Measurements from ENCODE around the gene ANKRD13B. TPM values are rescaled to one million over a fixed set of nuclear protein-coding genes. Genes with fewer than 3 reads are reported as not detected.

Gene ANKRD13B
- total and polyA plus RNA-seq, 2 of the 13 experiments (the other 11 are each of a cell fraction or from before 2014, with no cell fraction given), result 1.7 to 1.8 TPM

DNA sequence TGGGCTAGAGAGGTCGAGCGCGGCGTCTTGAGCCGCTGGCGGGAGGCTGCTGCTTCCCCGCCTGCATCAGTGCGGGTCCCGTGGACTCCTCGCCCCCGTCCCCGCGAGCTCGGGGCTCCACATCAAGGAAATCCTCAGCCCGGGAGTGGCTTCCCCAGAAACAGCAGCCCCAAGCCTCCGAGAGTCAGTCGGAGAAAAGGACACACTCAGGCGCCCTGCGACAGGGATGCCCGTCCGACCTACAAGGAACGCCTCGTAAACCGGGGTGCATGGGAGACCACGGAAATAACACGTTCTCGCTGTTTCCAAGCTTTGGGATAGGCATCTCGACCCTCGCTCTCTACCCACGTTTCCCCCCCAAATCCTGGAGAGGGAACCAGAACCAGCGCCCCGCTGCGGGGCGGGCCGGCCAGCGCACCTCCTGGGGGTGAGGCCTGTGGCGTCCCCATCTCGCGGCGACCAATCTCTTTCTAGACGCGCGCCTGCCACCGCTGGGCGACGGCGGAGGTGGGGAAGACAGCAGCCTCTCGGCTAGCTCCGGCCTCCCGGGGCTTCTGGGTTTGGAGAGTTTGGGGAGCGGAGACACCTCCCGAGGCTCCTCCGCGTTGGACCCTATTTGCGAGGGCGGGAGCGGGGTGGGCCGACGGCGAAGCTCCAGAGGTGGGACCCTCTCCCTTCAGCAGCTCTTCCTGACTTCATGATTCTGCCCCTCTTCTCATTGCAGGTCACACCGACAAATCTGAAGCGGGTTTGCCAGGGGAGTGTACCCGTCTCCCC lies 25.2 kb upstream of the ANKRD13B start (continued):
- TF ChIP-seq ZNF777 (CRISPR knock-in tag; IDR thresholded peaks at IDR 0.05), result peak; percentile 66; the same call in 1 of the 2 replicates
- TF ChIP-seq, protein P1, sequence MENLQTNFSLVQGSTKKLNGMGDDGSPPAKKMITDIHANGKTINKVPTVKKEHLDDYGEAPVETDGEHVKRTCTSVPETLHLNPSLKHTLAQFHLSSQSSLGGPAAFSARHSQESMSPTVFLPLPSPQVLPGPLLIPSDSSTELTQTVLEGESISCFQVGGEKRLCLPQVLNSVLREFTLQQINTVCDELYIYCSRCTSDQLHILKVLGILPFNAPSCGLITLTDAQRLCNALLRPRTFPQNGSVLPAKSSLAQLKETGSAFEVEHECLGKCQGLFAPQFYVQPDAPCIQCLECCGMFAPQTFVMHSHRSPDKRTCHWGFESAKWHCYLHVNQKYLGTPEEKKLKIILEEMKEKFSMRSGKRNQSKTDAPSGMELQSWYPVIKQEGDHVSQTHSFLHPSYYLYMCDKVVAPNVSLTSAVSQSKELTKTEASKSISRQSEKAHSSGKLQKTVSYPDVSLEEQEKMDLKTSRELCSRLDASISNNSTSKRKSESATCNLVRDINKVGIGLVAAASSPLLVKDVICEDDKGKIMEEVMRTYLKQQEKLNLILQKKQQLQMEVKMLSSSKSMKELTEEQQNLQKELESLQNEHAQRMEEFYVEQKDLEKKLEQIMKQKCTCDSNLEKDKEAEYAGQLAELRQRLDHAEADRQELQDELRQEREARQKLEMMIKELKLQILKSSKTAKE (CRISPR knock-in tag; IDR thresholded peaks at IDR 0.05; ENCODE audit: borderline replicate concordance), result peak; percentile 31; the same call in 1 of the 2 replicates
- TF ChIP-seq HCFC1 (IDR thresholded peaks at IDR 0.05; ENCODE audit: low read depth, low read length), result no peak
- TF ChIP-seq ZNF678 (CRISPR knock-in tag; IDR thresholded peaks at IDR 0.05), result no peak
- TF ChIP-seq ZFP36L2 (CRISPR knock-in tag; IDR thresholded peaks at IDR 0.05), result no peak
- peak; percentile 39; the same call in 1 of the 2 replicates for TF ChIP-seq ZNF879 (CRISPR knock-in tag; IDR thresholded peaks at IDR 0.05)
- TF ChIP-seq RBFOX2 (IDR thresholded peaks at IDR 0.05; ENCODE audit: low read depth, low read length), result peak; percentile 48; the same call in 1 of the 2 replicates
- TF ChIP-seq ZNF207 (IDR thresholded peaks at IDR 0.05; ENCODE audit: borderline replicate concordance), result no peak
- 0 out of 2 replicates have a peak, but pooled peaks have one; percentile 8 for TF ChIP-seq BCL6 (CRISPR knock-in tag; IDR thresholded peaks at IDR 0.05)
- TF ChIP-seq ZNF780A (CRISPR knock-in tag; IDR thresholded peaks at IDR 0.05), result 0 out of 2 replicates have a peak, but pooled peaks have one; percentile 70
- no peak for TF ChIP-seq ZBTB7B (CRISPR knock-in tag; IDR thresholded peaks at IDR 0.05)
- TF ChIP-seq FOXC1 (CRISPR knock-in tag; IDR thresholded peaks at IDR 0.05; ENCODE audit: borderline replicate concordance), result peak; percentile 41; the same call in 1 of the 2 replicates
- no peak for TF ChIP-seq MED1 (CRISPR knock-in tag; IDR thresholded peaks at IDR 0.05)
- TF ChIP-seq, protein P2, sequence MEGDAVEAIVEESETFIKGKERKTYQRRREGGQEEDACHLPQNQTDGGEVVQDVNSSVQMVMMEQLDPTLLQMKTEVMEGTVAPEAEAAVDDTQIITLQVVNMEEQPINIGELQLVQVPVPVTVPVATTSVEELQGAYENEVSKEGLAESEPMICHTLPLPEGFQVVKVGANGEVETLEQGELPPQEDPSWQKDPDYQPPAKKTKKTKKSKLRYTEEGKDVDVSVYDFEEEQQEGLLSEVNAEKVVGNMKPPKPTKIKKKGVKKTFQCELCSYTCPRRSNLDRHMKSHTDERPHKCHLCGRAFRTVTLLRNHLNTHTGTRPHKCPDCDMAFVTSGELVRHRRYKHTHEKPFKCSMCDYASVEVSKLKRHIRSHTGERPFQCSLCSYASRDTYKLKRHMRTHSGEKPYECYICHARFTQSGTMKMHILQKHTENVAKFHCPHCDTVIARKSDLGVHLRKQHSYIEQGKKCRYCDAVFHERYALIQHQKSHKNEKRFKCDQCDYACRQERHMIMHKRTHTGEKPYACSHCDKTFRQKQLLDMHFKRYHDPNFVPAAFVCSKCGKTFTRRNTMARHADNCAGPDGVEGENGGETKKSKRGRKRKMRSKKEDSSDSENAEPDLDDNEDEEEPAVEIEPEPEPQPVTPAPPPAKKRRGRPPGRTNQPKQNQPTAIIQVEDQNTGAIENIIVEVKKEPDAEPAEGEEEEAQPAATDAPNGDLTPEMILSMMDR (CRISPR knock-in tag; IDR thresholded peaks at IDR 0.05), result peak; percentile 53
- no peak for TF ChIP-seq FOXP1 (IDR thresholded peaks at IDR 0.05)
- no peak for TF ChIP-seq FOXP1 (CRISPR knock-in tag; IDR thresholded peaks at IDR 0.05)
- 0 out of 2 replicates have a peak, but pooled peaks have one; percentile 31 for TF ChIP-seq NFKB2 (CRISPR knock-in tag; IDR thresholded peaks at IDR 0.05; ENCODE audit: borderline replicate concordance)
- TF ChIP-seq, protein P3, sequence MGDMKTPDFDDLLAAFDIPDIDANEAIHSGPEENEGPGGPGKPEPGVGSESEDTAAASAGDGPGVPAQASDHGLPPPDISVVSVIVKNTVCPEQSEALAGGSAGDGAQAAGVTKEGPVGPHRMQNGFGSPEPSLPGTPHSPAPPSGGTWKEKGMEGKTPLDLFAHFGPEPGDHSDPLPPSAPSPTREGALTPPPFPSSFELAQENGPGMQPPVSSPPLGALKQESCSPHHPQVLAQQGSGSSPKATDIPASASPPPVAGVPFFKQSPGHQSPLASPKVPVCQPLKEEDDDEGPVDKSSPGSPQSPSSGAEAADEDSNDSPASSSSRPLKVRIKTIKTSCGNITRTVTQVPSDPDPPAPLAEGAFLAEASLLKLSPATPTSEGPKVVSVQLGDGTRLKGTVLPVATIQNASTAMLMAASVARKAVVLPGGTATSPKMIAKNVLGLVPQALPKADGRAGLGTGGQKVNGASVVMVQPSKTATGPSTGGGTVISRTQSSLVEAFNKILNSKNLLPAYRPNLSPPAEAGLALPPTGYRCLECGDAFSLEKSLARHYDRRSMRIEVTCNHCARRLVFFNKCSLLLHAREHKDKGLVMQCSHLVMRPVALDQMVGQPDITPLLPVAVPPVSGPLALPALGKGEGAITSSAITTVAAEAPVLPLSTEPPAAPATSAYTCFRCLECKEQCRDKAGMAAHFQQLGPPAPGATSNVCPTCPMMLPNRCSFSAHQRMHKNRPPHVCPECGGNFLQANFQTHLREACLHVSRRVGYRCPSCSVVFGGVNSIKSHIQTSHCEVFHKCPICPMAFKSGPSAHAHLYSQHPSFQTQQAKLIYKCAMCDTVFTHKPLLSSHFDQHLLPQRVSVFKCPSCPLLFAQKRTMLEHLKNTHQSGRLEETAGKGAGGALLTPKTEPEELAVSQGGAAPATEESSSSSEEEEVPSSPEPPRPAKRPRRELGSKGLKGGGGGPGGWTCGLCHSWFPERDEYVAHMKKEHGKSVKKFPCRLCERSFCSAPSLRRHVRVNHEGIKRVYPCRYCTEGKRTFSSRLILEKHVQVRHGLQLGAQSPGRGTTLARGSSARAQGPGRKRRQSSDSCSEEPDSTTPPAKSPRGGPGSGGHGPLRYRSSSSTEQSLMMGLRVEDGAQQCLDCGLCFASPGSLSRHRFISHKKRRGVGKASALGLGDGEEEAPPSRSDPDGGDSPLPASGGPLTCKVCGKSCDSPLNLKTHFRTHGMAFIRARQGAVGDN (CRISPR knock-in tag; IDR thresholded peaks at IDR 0.05), result peak; percentile 61

Data from HepG2 (cell line).